Subcutaneous adipose tissue (tissue), 4 donors: Measurements from ENCODE around the gene SYT9. TPM values are rescaled to one million over a fixed set of nuclear protein-coding genes. Genes with fewer than 3 reads are reported as not detected.

Experiments used
- total RNA-seq, 4 donors: library from RNA; depleted of rRNA; stranded (reverse); fragments of >200 nt; gene quantifications; one replicate each; pipeline ENCODE4 v1.1.0, GENCODE V29; 2016
- TF ChIP-seq, protein P1 (sequence below): fragments of 450-650 bp; IDR thresholded peaks from one replicate; pipeline ENCODE4 v1.5.1; 2016; ENCODE audit warnings: low read depth, mild to moderate bottlenecking, control low read depth, antibody characterized with exemption, moderate library complexity

The SYT9 gene
- total RNA-seq, 4 donors from 2014 or later, result not detected

DNA sequence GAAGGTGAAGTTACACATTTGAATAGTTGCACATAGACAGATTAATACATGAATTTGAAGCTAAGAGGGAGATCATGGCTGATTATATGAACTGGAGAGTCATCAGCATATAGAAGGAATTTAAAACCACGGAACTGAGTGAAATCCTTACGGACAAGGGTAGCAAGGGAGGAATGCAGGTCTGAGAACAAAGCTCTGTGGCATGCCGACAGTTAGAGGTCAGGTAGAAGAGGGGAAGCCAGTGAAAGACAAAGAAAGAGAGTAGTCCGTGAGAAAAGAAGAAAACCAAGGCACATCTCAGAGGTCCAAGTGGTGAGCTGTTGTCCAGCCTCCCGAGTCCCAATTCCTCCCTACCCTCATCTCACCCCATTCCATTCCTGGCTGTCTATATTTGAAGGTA, 11.8 kb upstream of the SYT9 start:
- TF ChIP-seq, protein P1, sequence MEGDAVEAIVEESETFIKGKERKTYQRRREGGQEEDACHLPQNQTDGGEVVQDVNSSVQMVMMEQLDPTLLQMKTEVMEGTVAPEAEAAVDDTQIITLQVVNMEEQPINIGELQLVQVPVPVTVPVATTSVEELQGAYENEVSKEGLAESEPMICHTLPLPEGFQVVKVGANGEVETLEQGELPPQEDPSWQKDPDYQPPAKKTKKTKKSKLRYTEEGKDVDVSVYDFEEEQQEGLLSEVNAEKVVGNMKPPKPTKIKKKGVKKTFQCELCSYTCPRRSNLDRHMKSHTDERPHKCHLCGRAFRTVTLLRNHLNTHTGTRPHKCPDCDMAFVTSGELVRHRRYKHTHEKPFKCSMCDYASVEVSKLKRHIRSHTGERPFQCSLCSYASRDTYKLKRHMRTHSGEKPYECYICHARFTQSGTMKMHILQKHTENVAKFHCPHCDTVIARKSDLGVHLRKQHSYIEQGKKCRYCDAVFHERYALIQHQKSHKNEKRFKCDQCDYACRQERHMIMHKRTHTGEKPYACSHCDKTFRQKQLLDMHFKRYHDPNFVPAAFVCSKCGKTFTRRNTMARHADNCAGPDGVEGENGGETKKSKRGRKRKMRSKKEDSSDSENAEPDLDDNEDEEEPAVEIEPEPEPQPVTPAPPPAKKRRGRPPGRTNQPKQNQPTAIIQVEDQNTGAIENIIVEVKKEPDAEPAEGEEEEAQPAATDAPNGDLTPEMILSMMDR, result no peak

DNA sequence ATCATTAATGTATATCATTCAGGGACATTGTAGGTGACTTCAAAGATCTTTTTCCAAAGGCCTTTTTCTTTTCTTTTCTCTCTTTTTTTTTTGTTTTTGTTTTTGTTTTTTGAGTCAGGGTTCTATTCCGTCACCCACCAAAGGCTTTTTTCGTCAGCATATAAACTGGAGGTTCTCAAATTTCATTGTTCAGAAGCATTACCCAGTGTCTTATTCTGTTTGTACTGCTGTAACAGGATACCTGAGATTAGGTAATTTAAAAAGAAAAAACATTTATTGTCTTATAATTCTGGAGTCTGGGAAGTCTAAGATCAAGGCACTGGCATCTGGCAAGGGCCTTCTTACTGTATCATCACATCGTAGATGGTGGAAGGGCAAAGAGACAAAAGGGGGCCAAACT, 6.4 kb upstream of the SYT9 start:
- TF ChIP-seq, protein P1, result no peak

DNA sequence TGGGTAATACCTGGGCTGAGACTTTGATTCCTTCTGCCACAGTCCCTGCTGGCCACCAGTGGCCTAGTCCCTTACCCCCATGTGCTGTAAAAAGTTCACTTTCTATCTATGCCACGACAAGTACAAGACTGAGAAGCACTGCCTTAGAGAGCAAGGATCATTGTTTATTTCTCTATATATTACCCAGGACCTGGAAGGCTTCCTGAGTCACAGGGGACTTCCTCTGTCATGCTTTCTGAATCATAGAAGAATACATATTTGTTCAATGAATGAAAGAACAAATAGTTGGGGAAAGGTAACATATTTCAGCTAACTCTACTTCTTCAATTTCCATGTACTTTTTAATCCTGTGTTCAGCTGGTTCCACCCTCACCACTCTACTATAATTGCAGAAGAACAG, 5.5 kb upstream of the SYT9 start:
- TF ChIP-seq, protein P1, result no peak

DNA sequence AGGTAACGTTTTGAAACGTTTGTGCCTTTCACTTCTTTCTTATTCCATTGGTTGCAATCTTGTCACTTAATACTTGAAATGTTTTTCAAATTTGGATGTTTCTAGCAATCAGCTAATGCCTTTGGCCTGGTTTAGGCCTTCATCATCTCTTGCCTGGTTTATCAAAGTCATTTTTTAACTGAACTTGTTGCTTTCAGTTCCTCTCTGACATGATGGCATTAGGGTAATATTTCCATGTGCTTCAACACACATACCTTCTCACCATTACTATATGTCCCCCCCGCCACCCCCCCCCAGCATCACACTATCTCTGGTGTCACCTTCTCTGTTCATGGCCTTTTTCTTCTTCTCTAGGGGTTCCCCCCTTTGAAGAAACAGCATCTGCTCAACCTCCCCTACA, 1.5 kb upstream of the SYT9 start:
- TF ChIP-seq, protein P1, result no peak

DNA sequence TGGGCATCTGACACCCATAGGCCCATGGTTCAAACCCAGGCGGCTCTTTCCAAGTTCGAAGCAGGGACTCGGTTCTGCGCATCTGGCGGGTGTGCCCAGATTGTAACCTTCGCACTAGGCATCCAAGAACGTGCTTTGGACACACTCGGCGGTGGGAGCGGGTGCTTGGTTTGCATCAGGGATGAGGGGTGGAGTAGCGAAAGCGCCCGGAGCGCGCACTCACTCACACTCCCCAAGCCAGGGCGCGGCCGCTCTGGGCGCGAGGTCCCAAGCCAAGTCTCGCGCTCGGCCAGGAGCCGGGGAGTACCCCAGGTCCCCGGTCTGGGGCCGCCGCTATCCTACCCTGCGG, 243 bp upstream of the SYT9 start:
- TF ChIP-seq, protein P1, result no peak

DNA sequence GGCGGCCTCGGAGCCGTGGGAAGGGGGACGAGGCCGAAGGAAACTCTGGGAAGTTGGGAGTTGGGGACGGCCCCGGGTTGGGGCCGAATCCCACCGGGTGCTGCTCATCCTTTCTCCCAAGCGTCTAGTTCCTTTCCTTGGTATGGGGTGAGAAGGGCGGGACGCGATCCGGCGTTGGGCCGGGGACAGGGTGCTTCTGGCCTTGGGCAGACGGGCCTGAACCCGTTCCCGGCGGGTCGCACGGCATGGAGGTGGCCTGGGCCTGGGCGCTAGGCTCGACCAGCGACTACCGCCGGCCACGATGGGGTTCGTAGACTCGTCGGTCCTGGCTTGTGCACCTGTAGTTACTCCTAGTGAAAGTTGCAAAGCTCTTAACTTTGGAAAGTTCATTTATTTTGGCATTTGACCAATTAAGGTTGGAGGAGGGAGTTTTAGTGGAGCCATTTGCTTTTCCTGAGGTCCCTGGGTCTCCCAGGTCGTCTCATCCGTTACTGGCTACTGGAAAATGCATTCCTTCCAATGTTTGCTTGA, 1.0 kb downstream of the SYT9 start:
- TF ChIP-seq, protein P1, result no peak

DNA sequence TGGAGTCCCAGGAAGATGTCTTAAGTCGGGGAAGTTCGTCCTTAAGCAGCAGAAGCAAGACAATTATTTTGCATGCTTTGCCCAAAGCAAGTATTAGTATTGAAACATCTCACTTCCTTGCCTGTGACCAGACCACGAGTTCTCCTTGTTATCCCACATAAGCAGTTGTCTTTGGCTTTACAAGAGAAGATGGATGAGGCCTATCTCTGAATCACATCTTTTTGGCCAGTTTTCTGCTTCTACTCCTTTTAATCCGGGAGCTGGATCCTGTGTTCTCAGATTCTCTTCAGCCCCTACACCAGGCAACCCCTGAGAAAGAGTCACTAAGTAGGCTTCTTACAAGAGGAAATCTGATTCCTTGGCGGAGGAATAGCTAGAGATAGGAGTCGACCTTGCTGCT, 2.1 kb downstream of the SYT9 start:
- TF ChIP-seq, protein P1, result no peak
